GM12875 (cell line): ENCODE results near the gene OR5B2.

Experiments used
- H3K4me3 ChIP-seq: one replicate; pipeline ENCODE4 v1.5.1; 2011; ENCODE audit warnings: low read depth, low read length, control low read depth
- TF ChIP-seq, protein P1 (sequence below): IDR thresholded peaks from 2 replicates; pipeline ENCODE4 v1.5.1; 2011; ENCODE audit warnings: low read depth, mild to moderate bottlenecking, control low read depth, inconsistent platforms, low read length, moderate library complexity, borderline replicate concordance; ENCODE audit not compliant: insufficient read depth

OR5B2 gene

GRCh38 chr11:58428021-58428420 is at the start of gene OR5B2:
Gene OR5B2 (minus strand): TSS chr11:58428121. CDS start chr11:58423261, 4,860 bp downstream.
- no peak within 1 kb of the TSS for H3K4me3 ChIP-seq
- TF ChIP-seq, protein P1, sequence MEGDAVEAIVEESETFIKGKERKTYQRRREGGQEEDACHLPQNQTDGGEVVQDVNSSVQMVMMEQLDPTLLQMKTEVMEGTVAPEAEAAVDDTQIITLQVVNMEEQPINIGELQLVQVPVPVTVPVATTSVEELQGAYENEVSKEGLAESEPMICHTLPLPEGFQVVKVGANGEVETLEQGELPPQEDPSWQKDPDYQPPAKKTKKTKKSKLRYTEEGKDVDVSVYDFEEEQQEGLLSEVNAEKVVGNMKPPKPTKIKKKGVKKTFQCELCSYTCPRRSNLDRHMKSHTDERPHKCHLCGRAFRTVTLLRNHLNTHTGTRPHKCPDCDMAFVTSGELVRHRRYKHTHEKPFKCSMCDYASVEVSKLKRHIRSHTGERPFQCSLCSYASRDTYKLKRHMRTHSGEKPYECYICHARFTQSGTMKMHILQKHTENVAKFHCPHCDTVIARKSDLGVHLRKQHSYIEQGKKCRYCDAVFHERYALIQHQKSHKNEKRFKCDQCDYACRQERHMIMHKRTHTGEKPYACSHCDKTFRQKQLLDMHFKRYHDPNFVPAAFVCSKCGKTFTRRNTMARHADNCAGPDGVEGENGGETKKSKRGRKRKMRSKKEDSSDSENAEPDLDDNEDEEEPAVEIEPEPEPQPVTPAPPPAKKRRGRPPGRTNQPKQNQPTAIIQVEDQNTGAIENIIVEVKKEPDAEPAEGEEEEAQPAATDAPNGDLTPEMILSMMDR = no peak

GRCh38 chr11:58471892-58472291 is 44.0 kb upstream of the OR5B2 start:
- TF ChIP-seq, protein P1 = no peak
- H3K4me3 ChIP-seq = no peak overlapping the region

DNA sequence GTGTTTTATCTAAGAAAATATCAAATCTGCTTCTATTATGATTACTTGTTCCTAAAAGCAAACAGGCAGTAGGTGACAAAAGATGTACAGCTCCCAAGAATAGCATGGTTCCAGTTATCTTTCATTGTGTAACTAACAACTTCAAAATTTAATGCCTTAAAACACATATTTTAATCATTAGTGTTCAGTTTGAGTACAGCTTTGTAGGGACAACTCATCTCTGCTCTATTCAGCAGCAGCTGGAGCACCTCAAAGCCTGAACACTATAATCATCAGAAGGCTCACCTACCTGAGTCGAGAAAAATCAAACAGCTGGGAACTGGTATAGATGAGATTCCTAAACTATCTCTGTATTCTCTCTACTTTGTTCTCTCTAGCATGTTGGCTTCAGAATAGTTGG is 38.4 kb upstream of the OR5B2 start:
- H3K4me3 ChIP-seq = no peak overlapping the region
- TF ChIP-seq, protein P1 = no peak

DNA sequence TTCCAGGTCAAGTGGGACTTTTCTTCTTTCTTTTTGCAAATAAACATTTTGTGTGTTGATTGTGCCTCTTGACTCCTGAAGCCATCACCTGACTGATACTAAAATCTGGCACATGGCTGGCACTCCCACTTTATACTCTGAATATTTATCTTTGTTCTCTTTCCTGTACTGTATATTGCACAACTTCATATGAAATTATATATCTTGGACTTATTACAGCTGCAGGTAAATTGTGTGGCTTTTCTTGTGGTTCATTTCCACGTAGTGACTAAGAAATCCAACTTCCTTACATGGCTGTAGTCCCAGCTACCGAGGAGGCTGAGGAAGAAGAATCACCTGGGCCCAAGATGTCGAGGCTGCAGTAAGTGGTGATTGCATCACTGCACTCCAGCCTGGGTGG is 37.8 kb upstream of the OR5B2 start:
- TF ChIP-seq, protein P1 = no peak
- no peak overlapping the region for H3K4me3 ChIP-seq

DNA sequence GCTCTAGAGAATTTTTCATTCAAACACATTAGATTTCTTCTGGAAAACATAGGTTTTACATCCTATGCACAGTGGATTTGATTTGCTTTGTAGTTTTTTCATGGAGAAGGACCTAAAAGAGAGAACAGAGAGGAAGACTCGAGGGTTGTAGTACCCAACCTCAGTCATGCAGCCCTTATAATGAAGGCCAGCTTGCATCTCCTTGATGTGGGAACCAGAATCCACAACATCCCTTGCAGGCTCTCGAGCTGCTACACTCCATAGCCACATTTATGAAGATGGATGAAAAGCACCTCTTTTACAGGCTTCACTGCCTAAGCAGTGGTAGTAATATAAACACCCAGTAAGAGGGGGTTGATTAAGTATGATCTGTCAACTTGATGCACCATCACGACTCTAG is 23.7 kb upstream of the OR5B2 start:
- TF ChIP-seq, protein P1 = no peak
- no peak overlapping the region for H3K4me3 ChIP-seq

DNA sequence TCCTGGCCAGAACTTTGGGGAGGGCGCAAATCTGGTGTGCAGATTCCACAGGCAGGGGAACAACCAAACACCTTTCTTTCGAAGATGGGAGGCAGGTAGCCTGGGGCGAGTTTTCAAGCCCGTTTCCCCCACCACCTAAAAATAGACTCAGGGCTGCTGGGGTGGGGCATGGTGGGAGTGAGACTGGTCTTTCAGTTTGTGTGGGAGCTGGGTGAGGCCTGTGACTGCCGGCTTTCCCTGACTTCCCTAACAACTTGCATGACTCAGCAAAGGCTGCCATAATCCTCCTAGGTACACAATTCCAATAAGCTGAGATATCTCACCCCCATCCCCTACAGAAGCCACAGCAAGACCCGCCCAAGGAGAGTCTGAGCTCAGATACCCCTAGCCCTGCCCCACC is 18.4 kb upstream of the OR5B2 start:
- TF ChIP-seq, protein P1 = no peak
- no peak overlapping the region for H3K4me3 ChIP-seq

- H3K4me3 ChIP-seq = no peak overlapping the region
Observed at GRCh38 chr11:58444300-58444699, 16.4 kb upstream of the OR5B2 start.

More at GRCh38 chr11:58444300-58444699, 16.4 kb upstream of the OR5B2 start:
- TF ChIP-seq, protein P1 = no peak
